Measurements from ENCODE around the gene TBPL1. TPM values are rescaled to one million over a fixed set of nuclear protein-coding genes. Genes with fewer than 3 reads are reported as not detected.
A peak's percentile ranks its signal among the peaks of the same experiment; 100 is the strongest.

TBPL1 gene
- total RNA-seq, 1 donor from 2014 or later, result 40.5 TPM

DNA sequence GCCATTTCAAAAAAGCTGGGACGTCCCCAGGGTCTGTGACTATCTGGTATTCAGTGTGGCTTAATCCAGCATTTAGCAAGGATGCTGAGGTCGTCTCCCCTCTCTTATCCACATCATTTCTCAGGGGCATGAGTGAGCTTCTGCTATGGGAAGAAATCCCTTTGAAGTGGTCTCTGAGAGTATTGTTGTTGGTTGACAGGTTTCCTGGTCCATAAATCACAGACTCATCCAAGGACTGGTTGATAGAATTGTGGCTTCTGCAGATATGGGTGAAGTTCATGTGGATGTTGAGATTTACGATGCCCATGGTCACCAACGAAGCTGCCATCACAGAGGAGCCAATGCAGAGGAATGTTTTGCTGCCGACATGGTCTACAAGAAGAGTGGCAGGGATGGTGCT is 75.4 kb downstream of the TBPL1 start:
- Mint-ChIP-seq H3K27ac (no peak overlapping the region), H3K4me3 (no peak overlapping the region), H3K4me1 (ENCODE audit: low read depth) (no peaks in the 10 kb centered on the region), H3K9me3 (no peaks in the 10 kb centered on the region), H3K36me3 (ENCODE audit: low read depth) (no peaks in the 10 kb centered on the region), H3K27me3 (ENCODE audit: insufficient read depth) (no peaks in the 10 kb centered on the region)
- intact Hi-C loops (cut with micrococcal nuclease), result no loop called here
- DNase-seq (ENCODE audit: low spot score), result no peak

DNA sequence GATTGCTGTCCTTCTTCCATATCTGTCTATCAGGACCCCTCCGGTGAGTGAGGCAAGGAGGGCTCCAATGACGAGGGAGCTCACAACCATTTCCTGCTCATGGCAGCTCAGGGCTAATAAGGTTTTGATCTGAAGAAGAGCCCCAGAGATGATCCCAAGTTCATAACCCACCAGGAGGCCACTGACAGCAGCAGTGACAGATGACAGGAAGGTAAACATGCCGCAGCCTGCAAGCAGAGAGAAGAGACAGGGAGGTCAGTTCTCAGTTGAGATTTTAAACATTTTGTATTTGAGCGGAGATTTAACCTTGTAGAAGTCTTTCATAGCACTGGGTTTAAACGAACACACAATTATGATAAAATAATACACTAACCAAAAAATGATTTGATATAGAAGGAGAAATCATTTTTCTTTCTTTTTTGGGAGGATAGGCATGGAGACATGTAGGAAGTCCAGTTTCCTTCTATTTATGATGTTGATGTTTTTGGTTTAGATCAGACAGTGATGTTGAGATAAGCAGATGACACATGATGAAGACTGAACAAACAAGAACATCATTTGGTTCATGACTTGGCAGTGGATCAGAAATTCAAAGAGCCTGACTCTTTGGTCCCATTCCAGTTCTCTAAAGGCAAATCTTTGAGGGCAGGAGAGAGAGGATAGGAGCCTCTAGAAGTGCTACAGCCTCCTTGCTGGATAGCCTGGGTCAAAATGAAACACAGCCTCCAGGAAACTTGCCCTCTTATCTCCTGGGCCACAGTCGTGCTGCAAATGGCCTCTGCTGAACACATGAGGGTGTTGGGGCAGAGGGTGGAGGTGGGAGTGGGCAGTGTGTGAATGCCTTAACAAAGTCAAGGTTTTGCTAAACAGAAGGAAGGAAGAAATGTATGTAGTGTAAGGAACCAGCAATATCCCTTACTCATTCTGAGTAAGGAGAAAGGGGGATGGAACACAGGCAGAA is 76.8 kb downstream of the TBPL1 start:
- Mint-ChIP-seq H3K27me3 (ENCODE audit: insufficient read depth) (no peaks in the 10 kb centered on the region), H3K27ac (no peak overlapping the region), H3K4me1 (ENCODE audit: low read depth) (peaks cover 8% of the 10 kb centered on the region), H3K36me3 (ENCODE audit: low read depth) (no peaks in the 10 kb centered on the region), H3K4me3 (no peak overlapping the region), H3K9me3 (no peaks in the 10 kb centered on the region)
- no peak for DNase-seq (ENCODE audit: low spot score)
- intact Hi-C loops (cut with micrococcal nuclease), result no loop called here

DNA sequence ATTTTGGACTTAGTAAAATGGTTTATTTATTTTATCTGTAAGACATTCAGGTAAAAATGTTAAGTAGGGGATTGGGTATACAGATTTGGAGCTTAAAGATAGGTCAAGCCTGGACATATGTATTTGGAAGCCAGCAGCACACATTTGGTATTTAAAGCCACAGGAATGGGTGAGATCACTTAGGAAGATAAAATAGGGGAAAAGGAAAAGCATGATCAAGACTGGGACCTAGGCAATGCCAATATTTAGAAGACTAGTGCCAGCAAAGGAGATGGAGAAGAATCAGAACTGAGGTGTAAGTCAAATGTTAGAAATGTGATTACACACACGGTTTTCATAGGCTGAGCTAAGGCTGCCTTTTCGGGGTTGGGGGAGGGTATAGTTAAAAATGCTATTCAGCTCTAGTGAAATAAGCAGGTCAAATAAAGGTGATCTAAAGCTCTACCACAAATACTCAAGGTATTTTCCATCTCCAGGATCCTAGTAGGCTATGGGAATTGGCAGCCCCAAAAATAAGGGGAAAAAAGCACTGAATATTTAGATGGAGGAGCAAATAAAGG is 78.8 kb downstream of the TBPL1 start:
- intact Hi-C loops (cut with micrococcal nuclease), result no loop called here
- Mint-ChIP-seq H3K4me3 (no peak overlapping the region), H3K4me1 (ENCODE audit: low read depth) (peaks cover 15% of the 10 kb centered on the region), H3K27me3 (ENCODE audit: insufficient read depth) (no peaks in the 10 kb centered on the region), H3K36me3 (ENCODE audit: low read depth) (no peaks in the 10 kb centered on the region), H3K9me3 (no peaks in the 10 kb centered on the region), H3K27ac (no peak overlapping the region)
- DNase-seq (ENCODE audit: low spot score), result no peak

DNA sequence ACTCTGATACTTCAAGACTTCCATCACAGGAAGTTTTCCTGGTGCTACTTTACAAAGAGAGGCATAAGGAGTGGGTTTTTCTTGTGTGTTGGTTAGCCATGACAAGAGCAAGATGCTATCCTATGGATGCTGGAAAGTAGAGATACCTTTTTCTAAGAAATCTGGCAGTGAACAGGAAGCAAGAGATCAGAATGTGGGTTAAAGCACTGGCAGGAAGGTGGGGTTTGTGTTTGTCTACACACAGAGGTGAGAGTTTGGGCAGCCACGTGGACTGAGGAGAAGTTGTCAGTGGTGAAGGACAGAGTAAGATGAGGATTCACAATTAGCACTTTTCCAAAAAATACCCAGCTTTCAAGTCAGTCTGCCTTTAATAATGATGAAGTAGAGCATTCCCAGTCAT is 81.5 kb downstream of the TBPL1 start:
- peaks cover 2% of the 10 kb centered on the region for H3K27me3 Mint-ChIP-seq (ENCODE audit: insufficient read depth)
- H3K9me3 Mint-ChIP-seq, result no peaks in the 10 kb centered on the region
- no peaks in the 10 kb centered on the region for H3K36me3 Mint-ChIP-seq (ENCODE audit: low read depth)
- no peak overlapping the region for H3K4me3 Mint-ChIP-seq
- peaks cover 15% of the 10 kb centered on the region for H3K4me1 Mint-ChIP-seq (ENCODE audit: low read depth)
- intact Hi-C loops (cut with micrococcal nuclease), result no loop called here
- no peak overlapping the region for H3K27ac Mint-ChIP-seq
- DNase-seq (ENCODE audit: low spot score), result no peak

DNA sequence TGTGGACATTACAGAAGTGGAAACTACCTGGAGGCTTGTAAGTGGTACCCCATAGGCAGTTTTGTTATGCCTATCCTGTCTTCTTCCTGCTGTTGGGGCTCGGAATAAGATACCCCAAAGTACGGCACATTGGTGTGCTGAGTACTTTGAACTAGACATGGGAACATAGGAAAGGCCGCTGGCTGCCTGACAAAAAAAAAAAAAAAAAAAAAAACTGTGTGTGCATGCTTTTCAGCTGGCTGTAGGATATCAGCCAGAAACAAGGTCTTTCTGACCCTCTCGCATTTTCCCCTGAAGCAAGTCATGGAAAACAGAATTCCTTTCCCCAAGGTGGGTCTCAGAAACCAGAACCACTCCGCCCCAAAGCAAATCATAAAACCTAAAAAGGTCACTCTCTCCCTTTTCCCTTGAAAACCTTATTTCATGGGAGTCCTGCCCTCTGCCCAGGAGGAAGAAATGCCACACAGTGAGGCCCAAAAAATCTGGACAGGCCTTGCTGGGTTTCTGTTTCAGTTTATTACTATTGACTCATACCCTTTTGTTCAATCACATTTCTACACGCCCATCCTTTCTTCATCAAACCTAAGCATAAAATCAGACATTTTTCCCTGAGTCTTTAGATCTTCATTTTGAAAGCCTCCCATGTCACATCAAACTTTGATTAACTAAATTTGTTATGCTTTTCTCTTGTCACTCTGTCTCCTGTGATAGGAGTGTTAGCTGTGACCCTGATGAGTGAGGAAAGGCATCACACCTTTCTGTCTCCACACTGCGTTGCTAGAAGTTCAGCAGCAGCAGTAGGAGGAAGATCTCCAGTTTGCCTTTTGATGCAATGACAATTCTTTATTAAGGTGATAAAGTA is 82.2 kb downstream of the TBPL1 start:
- peaks cover 2% of the 10 kb centered on the region for H3K27me3 Mint-ChIP-seq (ENCODE audit: insufficient read depth)
- peak overlapping the region; percentile 37 for H3K27ac Mint-ChIP-seq
- H3K4me1 Mint-ChIP-seq (ENCODE audit: low read depth), result peaks cover 15% of the 10 kb centered on the region
- intact Hi-C loops (cut with micrococcal nuclease), result no loop called here
- H3K9me3 Mint-ChIP-seq, result no peaks in the 10 kb centered on the region
- no peak overlapping the region for H3K4me3 Mint-ChIP-seq
- H3K36me3 Mint-ChIP-seq (ENCODE audit: low read depth), result no peaks in the 10 kb centered on the region
- no peak for DNase-seq (ENCODE audit: low spot score)

DNA sequence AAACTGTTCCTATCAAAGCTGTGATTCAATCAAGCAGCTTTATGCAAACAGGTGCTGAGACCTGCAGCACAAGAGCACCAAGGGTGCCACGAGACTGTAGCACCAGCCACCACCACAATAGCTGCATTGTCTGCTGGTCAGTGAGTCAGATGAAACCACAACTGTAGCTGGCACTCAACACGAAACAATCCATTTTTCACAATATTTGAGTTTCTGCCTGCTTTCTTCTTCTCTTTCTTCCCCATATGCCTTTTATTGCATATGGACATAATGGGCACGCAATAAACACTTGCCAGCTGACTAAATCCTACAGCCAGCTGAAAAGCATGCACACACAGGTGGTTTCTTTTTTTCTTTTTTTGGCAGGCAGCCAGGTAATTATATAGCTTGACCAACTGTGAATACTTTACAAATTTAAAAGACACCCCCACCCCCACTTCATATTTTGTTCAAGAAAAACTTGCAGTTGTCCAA is 82.8 kb downstream of the TBPL1 start:
- Mint-ChIP-seq H3K4me3 (no peak overlapping the region), H3K4me1 (ENCODE audit: low read depth) (peaks cover 15% of the 10 kb centered on the region), H3K27ac (no peak overlapping the region), H3K36me3 (ENCODE audit: low read depth) (no peaks in the 10 kb centered on the region), H3K9me3 (no peaks in the 10 kb centered on the region), H3K27me3 (ENCODE audit: insufficient read depth) (peaks cover 2% of the 10 kb centered on the region)
- intact Hi-C loops (cut with micrococcal nuclease), result no loop called here
- no peak for DNase-seq (ENCODE audit: low spot score)

DNA sequence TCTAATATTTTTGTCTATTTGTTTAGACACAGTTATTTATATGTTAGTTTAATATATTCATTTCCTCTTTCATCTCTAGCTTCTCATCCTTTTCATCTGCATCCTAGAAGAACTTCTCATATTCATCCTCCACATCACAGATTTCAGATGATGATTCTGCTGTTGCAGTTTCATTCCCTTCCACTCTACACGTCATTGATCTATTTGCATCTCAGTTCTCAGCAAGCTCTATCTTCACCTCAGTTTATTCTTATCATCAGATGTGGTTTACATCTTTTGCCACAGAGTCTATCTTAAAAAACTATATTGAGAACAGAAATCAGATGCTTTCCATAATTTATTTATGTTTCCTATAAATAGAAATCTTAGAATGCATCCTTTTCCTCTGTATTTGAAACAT is 86.1 kb downstream of the TBPL1 start:
- no peak overlapping the region for H3K4me3 Mint-ChIP-seq
- peaks cover 2% of the 10 kb centered on the region for H3K27me3 Mint-ChIP-seq (ENCODE audit: insufficient read depth)
- intact Hi-C loops (cut with micrococcal nuclease), result no loop called here
- no peaks in the 10 kb centered on the region for H3K36me3 Mint-ChIP-seq (ENCODE audit: low read depth)
- DNase-seq (ENCODE audit: low spot score), result no peak
- no peaks in the 10 kb centered on the region for H3K9me3 Mint-ChIP-seq
- H3K27ac Mint-ChIP-seq, result no peak overlapping the region
- peaks cover 14% of the 10 kb centered on the region for H3K4me1 Mint-ChIP-seq (ENCODE audit: low read depth)

Other genes starting within 250 kb of the TBPL1 start
- not detected in 2 replicates for gene TCF21, start 64.1 kb upstream of the TBPL1 start, total RNA-seq
- 0.05 TPM in 1 of 2 replicates, not detected in the other for gene SLC2A12, start 99.4 kb downstream of the TBPL1 start, total RNA-seq